K562 (cell line): ENCODE data around the gene HMBS. TPM values are rescaled to one million over a fixed set of nuclear protein-coding genes. Genes with fewer than 3 reads are reported as not detected.

ENCODE experiments used
- ARID1B ChIP-seq: fragments of 450-650 bp; IDR thresholded peaks from 2 replicates; pipeline ENCODE4 v1.6.1; 2016; ENCODE audit warnings: antibody characterized with exemption, mild to moderate bottlenecking, inconsistent platforms
- BHLHE40 ChIP-seq: IDR thresholded peaks from 2 replicates; pipeline ENCODE4 v1.6.1; 2011; ENCODE audit warnings: low read length, improper control_type of control experiment
- ETS2 ChIP-seq: IDR thresholded peaks from 2 replicates; pipeline ENCODE4 v1.6.1; 2016; ENCODE audit warnings: borderline replicate concordance, missing genetic modification characterization, mild to moderate bottlenecking, moderate library complexity, missing compliant biosample characterization; ENCODE audit not compliant: poor library complexity, severe bottlenecking
- FOXA3 ChIP-seq, 2 experiments: fragments of 450-650 bp in 1 of 2; sonication (generic) in 1 of 2; formaldehyde crosslinking; IDR thresholded peaks in 1 of 2; conservative IDR thresholded peaks in 1 of 2; 2 replicates each; pipeline versions ENCODE4 v1.4.0 to v1.8.0; 2020 to 2022; ENCODE audit warnings: mild to moderate bottlenecking in 2 of 2, missing genetic modification reagents in 1 of 2
- HNRNPH1 ChIP-seq: fragments of 200-400 bp; formaldehyde crosslinking; optimal IDR thresholded peaks from 2 replicates; pipeline ENCODE3; 2017; ENCODE audit warnings: low read depth, mild to moderate bottlenecking, low read length, moderate library complexity
- LEF1 ChIP-seq: fragments of 450-650 bp; IDR thresholded peaks from 2 replicates; pipeline ENCODE4 v1.6.1; 2016; ENCODE audit warnings: mild to moderate bottlenecking
- ZNF408 ChIP-seq: fragments of 250-450 bp; sonication (Bioruptor Pico); IDR thresholded peaks from 2 replicates; pipeline ENCODE4 v1.4.0; 2020; ENCODE audit warnings: low read depth, mild to moderate bottlenecking, moderate library complexity
- ZNF76 ChIP-seq: fragments of 250-450 bp; sonication (Bioruptor Pico); IDR thresholded peaks from 2 replicates; pipeline ENCODE4 v1.4.0; 2020; ENCODE audit warnings: mild to moderate bottlenecking, moderate library complexity, borderline replicate concordance
- ZNF785 ChIP-seq: fragments of 250-450 bp; sonication (Bioruptor Pico); IDR thresholded peaks from 2 replicates; pipeline ENCODE4 v1.4.0; 2020; ENCODE audit warnings: mild to moderate bottlenecking
- polyA plus RNA-seq, 8 experiments: library from polyadenylated mRNA; depleted of rRNA in 4 of 8; stranded (reverse) in 5 of 8; unstranded in 3 of 8; fragments of >200 nt; fragmentation: Nextera tagmentation in 2 of 8; fragmentation: Illumina TruSeq in 1 of 8; extraction: Ambion mirVana in 2 of 8; extraction: Trizol in 1 of 8; gene quantifications; 2 replicates each; pipeline versions ENCODE4 v1.2.1 to v1.2.3, GENCODE V29; 2011 to 2014; ENCODE audit warnings: inconsistent platforms in 1 of 8, missing spikeins in 1 of 8
- total RNA-seq, 7 experiments: library from RNA; depleted of rRNA in 6 of 7; stranded (reverse); fragments of >200 nt in 6 of 7; fragmentation: Illumina TruSeq in 2 of 7; extraction: Trizol in 2 of 7; gene quantifications; 2 replicates each; pipeline versions ENCODE4 v1.2.1 to v1.2.3, GENCODE V29; 2011 to 2021; ENCODE audit warnings: low replicate concordance in 1 of 7
- TF ChIP-seq, protein P1 (sequence below): conservative IDR thresholded peaks from 2 replicates; pipeline ENCODE4 v1.6.1; 2011; ENCODE audit warnings: low read depth, mild to moderate bottlenecking, low read length; ENCODE audit not compliant: control insufficient read depth
- TF ChIP-seq, protein P2 (sequence below): fragments of 250-450 bp; sonication (Bioruptor Pico); IDR thresholded peaks from 2 replicates; pipeline ENCODE4 v1.8.0; 2022; ENCODE audit warnings: inconsistent platforms, mild to moderate bottlenecking, moderate library complexity, borderline replicate concordance
- TF ChIP-seq, protein P3 (sequence below): sonication (generic); formaldehyde crosslinking; IDR thresholded peaks from 2 replicates; pipeline ENCODE4 v1.8.0; 2023; ENCODE audit warnings: mild to moderate bottlenecking, missing genetic modification reagents
- TF ChIP-seq, protein P4 (sequence below): sonication (generic); formaldehyde crosslinking; IDR thresholded peaks from 2 replicates; pipeline ENCODE4 v1.4.0; 2020; ENCODE audit warnings: mild to moderate bottlenecking, missing genetic modification reagents
- TF ChIP-seq, protein P5 (sequence below), 2 experiments: fragments of 150-350 bp in 1 of 2; IDR thresholded peaks; 2 replicates each; pipeline ENCODE4 v1.6.1; 2012 to 2016; ENCODE audit warnings: low read depth in 2 of 2, low read length in 2 of 2, mild to moderate bottlenecking in 1 of 2, moderate library complexity in 1 of 2

HMBS gene
- total and polyA plus RNA-seq, 9 of the 15 experiments (the other 6 are each of a cell fraction or from before 2014, with no cell fraction given), result 56.9 to 385 (median 286) TPM

DNA sequence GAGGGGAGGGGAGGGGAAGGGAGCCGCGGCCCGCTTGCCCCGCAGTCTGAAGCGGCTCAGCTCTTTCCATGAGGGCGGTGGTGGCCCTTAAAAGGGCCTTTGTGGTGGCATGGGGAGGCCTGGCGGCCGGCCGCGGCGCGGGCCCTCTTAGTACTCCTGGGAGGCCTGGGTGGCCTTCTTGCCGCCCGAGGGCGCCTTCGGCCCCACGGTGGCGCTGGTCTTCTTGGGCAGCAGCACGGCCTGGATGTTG, 10.1 kb downstream of the HMBS start (continued):
- no peak for TF ChIP-seq ZNF408 (CRISPR knock-in tag)
- no peak for TF ChIP-seq FOXA3 (CRISPR knock-in tag; conservative IDR thresholded peaks at IDR 0.05 in 1 of 2, IDR thresholded peaks at IDR 0.05 in 1 of 2)
- TF ChIP-seq HNRNPH1, result peak; percentile 32
- TF ChIP-seq ARID1B, result no peak
- TF ChIP-seq, protein P1, sequence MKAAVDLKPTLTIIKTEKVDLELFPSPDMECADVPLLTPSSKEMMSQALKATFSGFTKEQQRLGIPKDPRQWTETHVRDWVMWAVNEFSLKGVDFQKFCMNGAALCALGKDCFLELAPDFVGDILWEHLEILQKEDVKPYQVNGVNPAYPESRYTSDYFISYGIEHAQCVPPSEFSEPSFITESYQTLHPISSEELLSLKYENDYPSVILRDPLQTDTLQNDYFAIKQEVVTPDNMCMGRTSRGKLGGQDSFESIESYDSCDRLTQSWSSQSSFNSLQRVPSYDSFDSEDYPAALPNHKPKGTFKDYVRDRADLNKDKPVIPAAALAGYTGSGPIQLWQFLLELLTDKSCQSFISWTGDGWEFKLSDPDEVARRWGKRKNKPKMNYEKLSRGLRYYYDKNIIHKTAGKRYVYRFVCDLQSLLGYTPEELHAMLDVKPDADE, result no peak; the same call in 1 of the 2 replicates
- TF ChIP-seq, protein P2, sequence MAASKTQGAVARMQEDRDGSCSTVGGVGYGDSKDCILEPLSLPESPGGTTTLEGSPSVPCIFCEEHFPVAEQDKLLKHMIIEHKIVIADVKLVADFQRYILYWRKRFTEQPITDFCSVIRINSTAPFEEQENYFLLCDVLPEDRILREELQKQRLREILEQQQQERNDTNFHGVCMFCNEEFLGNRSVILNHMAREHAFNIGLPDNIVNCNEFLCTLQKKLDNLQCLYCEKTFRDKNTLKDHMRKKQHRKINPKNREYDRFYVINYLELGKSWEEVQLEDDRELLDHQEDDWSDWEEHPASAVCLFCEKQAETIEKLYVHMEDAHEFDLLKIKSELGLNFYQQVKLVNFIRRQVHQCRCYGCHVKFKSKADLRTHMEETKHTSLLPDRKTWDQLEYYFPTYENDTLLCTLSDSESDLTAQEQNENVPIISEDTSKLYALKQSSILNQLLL, result no peak
- TF ChIP-seq BHLHE40, result no peak
- TF ChIP-seq LEF1, result no peak
- TF ChIP-seq, protein P3, sequence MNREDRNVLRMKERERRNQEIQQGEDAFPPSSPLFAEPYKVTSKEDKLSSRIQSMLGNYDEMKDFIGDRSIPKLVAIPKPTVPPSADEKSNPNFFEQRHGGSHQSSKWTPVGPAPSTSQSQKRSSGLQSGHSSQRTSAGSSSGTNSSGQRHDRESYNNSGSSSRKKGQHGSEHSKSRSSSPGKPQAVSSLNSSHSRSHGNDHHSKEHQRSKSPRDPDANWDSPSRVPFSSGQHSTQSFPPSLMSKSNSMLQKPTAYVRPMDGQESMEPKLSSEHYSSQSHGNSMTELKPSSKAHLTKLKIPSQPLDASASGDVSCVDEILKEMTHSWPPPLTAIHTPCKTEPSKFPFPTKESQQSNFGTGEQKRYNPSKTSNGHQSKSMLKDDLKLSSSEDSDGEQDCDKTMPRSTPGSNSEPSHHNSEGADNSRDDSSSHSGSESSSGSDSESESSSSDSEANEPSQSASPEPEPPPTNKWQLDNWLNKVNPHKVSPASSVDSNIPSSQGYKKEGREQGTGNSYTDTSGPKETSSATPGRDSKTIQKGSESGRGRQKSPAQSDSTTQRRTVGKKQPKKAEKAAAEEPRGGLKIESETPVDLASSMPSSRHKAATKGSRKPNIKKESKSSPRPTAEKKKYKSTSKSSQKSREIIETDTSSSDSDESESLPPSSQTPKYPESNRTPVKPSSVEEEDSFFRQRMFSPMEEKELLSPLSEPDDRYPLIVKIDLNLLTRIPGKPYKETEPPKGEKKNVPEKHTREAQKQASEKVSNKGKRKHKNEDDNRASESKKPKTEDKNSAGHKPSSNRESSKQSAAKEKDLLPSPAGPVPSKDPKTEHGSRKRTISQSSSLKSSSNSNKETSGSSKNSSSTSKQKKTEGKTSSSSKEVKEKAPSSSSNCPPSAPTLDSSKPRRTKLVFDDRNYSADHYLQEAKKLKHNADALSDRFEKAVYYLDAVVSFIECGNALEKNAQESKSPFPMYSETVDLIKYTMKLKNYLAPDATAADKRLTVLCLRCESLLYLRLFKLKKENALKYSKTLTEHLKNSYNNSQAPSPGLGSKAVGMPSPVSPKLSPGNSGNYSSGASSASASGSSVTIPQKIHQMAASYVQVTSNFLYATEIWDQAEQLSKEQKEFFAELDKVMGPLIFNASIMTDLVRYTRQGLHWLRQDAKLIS, result no peak
- TF ChIP-seq ZNF785 (CRISPR knock-in tag), result no peak
- TF ChIP-seq ZNF76, result no peak
- TF ChIP-seq ETS2, result no peak
- TF ChIP-seq, protein P4, sequence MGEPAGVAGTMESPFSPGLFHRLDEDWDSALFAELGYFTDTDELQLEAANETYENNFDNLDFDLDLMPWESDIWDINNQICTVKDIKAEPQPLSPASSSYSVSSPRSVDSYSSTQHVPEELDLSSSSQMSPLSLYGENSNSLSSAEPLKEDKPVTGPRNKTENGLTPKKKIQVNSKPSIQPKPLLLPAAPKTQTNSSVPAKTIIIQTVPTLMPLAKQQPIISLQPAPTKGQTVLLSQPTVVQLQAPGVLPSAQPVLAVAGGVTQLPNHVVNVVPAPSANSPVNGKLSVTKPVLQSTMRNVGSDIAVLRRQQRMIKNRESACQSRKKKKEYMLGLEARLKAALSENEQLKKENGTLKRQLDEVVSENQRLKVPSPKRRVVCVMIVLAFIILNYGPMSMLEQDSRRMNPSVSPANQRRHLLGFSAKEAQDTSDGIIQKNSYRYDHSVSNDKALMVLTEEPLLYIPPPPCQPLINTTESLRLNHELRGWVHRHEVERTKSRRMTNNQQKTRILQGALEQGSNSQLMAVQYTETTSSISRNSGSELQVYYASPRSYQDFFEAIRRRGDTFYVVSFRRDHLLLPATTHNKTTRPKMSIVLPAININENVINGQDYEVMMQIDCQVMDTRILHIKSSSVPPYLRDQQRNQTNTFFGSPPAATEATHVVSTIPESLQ (CRISPR knock-in tag), result no peak
- TF ChIP-seq, protein P5, sequence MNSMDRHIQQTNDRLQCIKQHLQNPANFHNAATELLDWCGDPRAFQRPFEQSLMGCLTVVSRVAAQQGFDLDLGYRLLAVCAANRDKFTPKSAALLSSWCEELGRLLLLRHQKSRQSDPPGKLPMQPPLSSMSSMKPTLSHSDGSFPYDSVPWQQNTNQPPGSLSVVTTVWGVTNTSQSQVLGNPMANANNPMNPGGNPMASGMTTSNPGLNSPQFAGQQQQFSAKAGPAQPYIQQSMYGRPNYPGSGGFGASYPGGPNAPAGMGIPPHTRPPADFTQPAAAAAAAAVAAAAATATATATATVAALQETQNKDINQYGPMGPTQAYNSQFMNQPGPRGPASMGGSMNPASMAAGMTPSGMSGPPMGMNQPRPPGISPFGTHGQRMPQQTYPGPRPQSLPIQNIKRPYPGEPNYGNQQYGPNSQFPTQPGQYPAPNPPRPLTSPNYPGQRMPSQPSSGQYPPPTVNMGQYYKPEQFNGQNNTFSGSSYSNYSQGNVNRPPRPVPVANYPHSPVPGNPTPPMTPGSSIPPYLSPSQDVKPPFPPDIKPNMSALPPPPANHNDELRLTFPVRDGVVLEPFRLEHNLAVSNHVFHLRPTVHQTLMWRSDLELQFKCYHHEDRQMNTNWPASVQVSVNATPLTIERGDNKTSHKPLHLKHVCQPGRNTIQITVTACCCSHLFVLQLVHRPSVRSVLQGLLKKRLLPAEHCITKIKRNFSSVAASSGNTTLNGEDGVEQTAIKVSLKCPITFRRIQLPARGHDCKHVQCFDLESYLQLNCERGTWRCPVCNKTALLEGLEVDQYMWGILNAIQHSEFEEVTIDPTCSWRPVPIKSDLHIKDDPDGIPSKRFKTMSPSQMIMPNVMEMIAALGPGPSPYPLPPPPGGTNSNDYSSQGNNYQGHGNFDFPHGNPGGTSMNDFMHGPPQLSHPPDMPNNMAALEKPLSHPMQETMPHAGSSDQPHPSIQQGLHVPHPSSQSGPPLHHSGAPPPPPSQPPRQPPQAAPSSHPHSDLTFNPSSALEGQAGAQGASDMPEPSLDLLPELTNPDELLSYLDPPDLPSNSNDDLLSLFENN (IDR thresholded peaks at IDR 0.05; ENCODE audit: low read depth in 2 of 2, low read length in 2 of 2), result no peak
